ENCODE results near the gene PRCC.

DNA sequence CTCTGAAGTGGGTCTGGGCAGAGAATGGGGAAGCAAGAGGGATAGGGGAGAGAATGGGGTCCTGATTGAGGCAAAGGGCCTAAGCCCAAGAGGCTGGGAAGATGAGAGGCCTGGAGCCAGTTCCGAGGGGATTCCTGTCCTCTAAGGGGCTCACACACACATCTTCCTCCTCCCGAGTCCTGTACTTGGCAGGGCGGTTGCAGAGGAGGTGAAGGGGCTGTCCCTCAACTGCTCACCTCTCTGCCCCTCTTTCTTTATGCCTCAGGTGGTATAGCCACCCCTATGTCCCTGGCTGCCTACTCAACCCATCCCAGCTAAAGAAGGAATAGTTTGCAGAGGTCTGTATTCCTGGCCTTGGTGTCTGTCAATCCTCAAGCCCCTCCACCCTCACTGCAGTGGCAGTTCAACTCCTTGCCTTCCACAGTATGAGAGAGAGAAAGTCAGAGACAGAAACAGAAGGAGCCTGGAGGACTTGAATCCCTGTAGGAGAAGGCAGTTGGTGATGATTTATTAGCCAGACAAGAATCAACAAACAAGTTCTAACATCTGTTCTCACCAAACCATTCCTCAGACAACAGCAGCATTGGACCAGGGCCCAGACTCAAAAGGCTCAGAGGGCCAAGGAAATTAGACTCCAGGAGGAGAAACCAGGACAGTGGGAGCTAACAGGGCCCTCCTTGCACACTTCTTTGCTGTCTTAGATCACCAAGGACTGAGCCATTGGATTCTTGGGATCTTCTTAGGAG is 38.6 kb downstream of the PRCC start:
- TF ChIP-seq YY1 (IDR thresholded peaks at IDR 0.05; ENCODE audit: insufficient read depth, insufficient read length), result no peak
- TF ChIP-seq ZNF274 (IDR thresholded peaks at IDR 0.05; ENCODE audit: low read depth, low read length), result no peak
